Uterus (tissue), 4 donors: ENCODE results near the gene SERAC1. TPM values are rescaled to one million over a fixed set of nuclear protein-coding genes. Genes with fewer than 3 reads are reported as not detected.
"Not testable (repeated sequence)": the region's sequence is repeated elsewhere in the genome, so short reads cannot be mapped to it uniquely, and the experiment has no call there.

Experiments used
- DNase-seq, 2 donors: peaks; one replicate each; pipeline ENCODE4 v3.0.0-alpha.2; 2019 to 2020
- H3K27ac ChIP-seq, 2 donors: fragments of 200-600 bp; sonication (generic); 1 replicate in 1 of 2; 2 replicates in 1 of 2; pipeline ENCODE4 v1.5.1; 2016 to 2018
- H3K27me3 ChIP-seq, 2 donors: fragments of 200-600 bp; sonication (generic); one replicate each; pipeline ENCODE4 v1.5.1; 2018 to 2019; ENCODE audit warnings: control low read depth in 1 of 2
- H3K36me3 ChIP-seq, 2 donors: fragments of 200-600 bp; sonication (generic); one replicate each; pipeline ENCODE4 v1.5.1; 2019; ENCODE audit warnings: control low read depth in 1 of 2
- H3K4me1 ChIP-seq, 2 donors: fragments of 200-600 bp; sonication (generic); one replicate each; pipeline ENCODE4 v1.5.1; 2018 to 2019; ENCODE audit warnings: control low read depth in 1 of 2
- H3K4me3 ChIP-seq, 2 donors: fragments of 200-600 bp; sonication (generic); 1 replicate in 1 of 2; 2 replicates in 1 of 2; pipeline ENCODE4 v1.5.1; 2018 to 2019; ENCODE audit warnings: mild to moderate bottlenecking in 1 of 2
- H3K9me3 ChIP-seq, 2 donors: fragments of 200-600 bp; sonication (generic); one replicate each; pipeline ENCODE4 v1.5.1; 2019; ENCODE audit warnings: control low read depth in 1 of 2
- CTCF ChIP-seq, 4 experiments: fragments of 200-600 bp in 2 of 4; fragments of 450-650 bp in 2 of 4; sonication (generic) in 2 of 4; IDR thresholded peaks; one replicate each; pipeline ENCODE4 v1.5.1; 2016 to 2019; ENCODE audit warnings: antibody characterized with exemption in 4 of 4, mild to moderate bottlenecking in 2 of 4, moderate library complexity in 1 of 4
- POLR2A ChIP-seq, 2 donors: fragments of 450-650 bp; IDR thresholded peaks; one replicate each; pipeline ENCODE4 v1.6.1; 2016; ENCODE audit warnings: antibody characterized with exemption in 2 of 2, mild to moderate bottlenecking in 1 of 2, moderate library complexity in 1 of 2
- intact Hi-C: fragments of 100-400 bp; cut with DNase I; formaldehyde crosslinking; loops from one replicate; pipeline ENCODE4 v1.15.1; 2023; ENCODE audit warnings: low total_unique reads
- total RNA-seq, 4 donors: library from RNA; depleted of rRNA in 3 of 4; stranded (reverse); fragments of >200 nt in 3 of 4; gene quantifications; one replicate each; pipeline versions ENCODE4 v1.1.0 to v1.2.4, GENCODE V29; 2014 to 2023
- donor health status: DM: yes; HTN: yes; CAD: no.

SERAC1 gene
- 1 to 10 TPM; 3.3 to 9.7 (median 8.9) TPM for total RNA-seq

GRCh38 chr6:158168040-158168289 is at the start of gene SERAC1:
Gene SERAC1, minus strand, starts transcription at chr6:158168262. Its CDS starts 9,899 bp downstream, at chr6:158158363.
- TF ChIP-seq POLR2A (IDR thresholded peaks at IDR 0.05): no peak
- TF ChIP-seq CTCF (IDR thresholded peaks at IDR 0.05): no peak
- Histone ChIP-seq H3K4me3 (peak within 1 kb of the TSS; percentile 62 to 82), H3K4me1 (no peaks in the 10 kb centered on the region), H3K36me3 (no peaks in the 10 kb centered on the region), H3K9me3 (no peaks in the 10 kb centered on the region), H3K27me3 (no peaks in the 10 kb centered on the region), H3K27ac (peak within 1 kb of the TSS; percentile 99)
- DNase-seq: no peak
- intact Hi-C loops: no loop called here

GRCh38 chr6:158213925-158214674 is 46.0 kb upstream of the SERAC1 start:
- Histone ChIP-seq H3K9me3 (no peaks in the 10 kb centered on the region), H3K27me3 (no peaks in the 10 kb centered on the region), H3K4me1 (no peaks in the 10 kb centered on the region), H3K4me3 (no peak overlapping the region), H3K27ac (no peak overlapping the region), H3K36me3 (no peaks in the 10 kb centered on the region)
- intact Hi-C loops: no loop called here
- peak; percentile 43 to 56 for DNase-seq
- TF ChIP-seq CTCF (IDR thresholded peaks at IDR 0.05) (peak; percentile 58 to 73 (median 64)), POLR2A (IDR thresholded peaks at IDR 0.05) (no peak)

GRCh38 chr6:158211273-158212055 is 43.4 kb upstream of the SERAC1 start:
- intact Hi-C loops: no loop called here
- Histone ChIP-seq H3K4me3 (no peak overlapping the region), H3K4me1 (no peaks in the 10 kb centered on the region), H3K27ac (no peak overlapping the region), H3K27me3 (no peaks in the 10 kb centered on the region), H3K9me3 (no peaks in the 10 kb centered on the region), H3K36me3 (no peaks in the 10 kb centered on the region)
- DNase-seq: no peak
- TF ChIP-seq POLR2A (IDR thresholded peaks at IDR 0.05): no peak
- no peak for TF ChIP-seq CTCF (IDR thresholded peaks at IDR 0.05)

- intact Hi-C loops, DNase-seq, H3K4me1 ChIP-seq: not testable (repeated sequence)
Measured at GRCh38 chr6:158209582-158210333, 41.7 kb upstream of the SERAC1 start.

GRCh38 chr6:158208226-158209030 is 40.4 kb upstream of the SERAC1 start:
- H3K27me3 ChIP-seq, H3K36me3 ChIP-seq, H3K4me1 ChIP-seq, intact Hi-C loops, H3K27ac ChIP-seq, H3K9me3 ChIP-seq, H3K4me3 ChIP-seq, DNase-seq: not testable (repeated sequence)

More at GRCh38 chr6:158209582-158210333, 41.7 kb upstream of the SERAC1 start:
- H3K4me3 ChIP-seq, H3K36me3 ChIP-seq, H3K9me3 ChIP-seq, H3K27ac ChIP-seq, H3K27me3 ChIP-seq: not testable (repeated sequence)
